ENCODE measurements around the gene CISH. TPM values are rescaled to one million over a fixed set of nuclear protein-coding genes. Genes with fewer than 3 reads are reported as not detected.

CISH gene
- total and polyA plus RNA-seq, 8 donors: 6.2 to 21.5 (median 11.2) TPM

DNA sequence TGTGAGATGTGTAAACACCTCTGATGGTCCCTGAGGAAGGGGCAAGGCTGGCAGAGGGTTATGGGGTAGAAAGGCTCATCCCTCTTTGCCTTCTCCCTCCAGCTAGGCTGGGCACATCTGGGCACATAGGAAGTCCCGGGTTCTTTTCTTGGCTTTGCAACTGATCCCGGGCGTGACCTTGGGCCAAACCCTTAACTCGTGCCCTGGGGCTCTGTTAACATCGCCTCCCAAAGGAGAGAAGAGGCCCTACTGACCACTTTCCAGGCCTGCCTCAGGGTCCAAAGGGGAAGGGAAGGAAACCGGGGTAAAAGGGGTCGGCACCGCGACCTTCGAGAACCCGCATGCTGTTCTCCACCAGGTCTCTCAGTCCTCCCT is 44.6 kb downstream of the CISH start:
- peak overlapping the region in 2 of 4 donors; percentile 15 to 33 for H3K27ac ChIP-seq
- H3K27me3 ChIP-seq: no peaks in the 10 kb centered on the region
- FAIRE-seq (no peak), DNase-seq (no peak), ATAC-seq (no peak)
- H3K4me3 ChIP-seq: peak overlapping the region; percentile 57 to 67 (median 61)
- intact Hi-C loops (cut with DNase I): no loop called here
- peaks cover 0 to 17% (median 13%) of the 10 kb centered on the region in 3 donors for H3K4me1 ChIP-seq
- H3K9me3 ChIP-seq: no peaks in the 10 kb centered on the region
- WGBS, 2 donors: 3 to 7% methylated on average over 11 of the region's 11 CpGs
- TF ChIP-seq, protein P1, sequence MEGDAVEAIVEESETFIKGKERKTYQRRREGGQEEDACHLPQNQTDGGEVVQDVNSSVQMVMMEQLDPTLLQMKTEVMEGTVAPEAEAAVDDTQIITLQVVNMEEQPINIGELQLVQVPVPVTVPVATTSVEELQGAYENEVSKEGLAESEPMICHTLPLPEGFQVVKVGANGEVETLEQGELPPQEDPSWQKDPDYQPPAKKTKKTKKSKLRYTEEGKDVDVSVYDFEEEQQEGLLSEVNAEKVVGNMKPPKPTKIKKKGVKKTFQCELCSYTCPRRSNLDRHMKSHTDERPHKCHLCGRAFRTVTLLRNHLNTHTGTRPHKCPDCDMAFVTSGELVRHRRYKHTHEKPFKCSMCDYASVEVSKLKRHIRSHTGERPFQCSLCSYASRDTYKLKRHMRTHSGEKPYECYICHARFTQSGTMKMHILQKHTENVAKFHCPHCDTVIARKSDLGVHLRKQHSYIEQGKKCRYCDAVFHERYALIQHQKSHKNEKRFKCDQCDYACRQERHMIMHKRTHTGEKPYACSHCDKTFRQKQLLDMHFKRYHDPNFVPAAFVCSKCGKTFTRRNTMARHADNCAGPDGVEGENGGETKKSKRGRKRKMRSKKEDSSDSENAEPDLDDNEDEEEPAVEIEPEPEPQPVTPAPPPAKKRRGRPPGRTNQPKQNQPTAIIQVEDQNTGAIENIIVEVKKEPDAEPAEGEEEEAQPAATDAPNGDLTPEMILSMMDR (IDR thresholded peaks at IDR 0.05): no peak
- H3K36me3 ChIP-seq: no peaks in the 10 kb centered on the region

DNA sequence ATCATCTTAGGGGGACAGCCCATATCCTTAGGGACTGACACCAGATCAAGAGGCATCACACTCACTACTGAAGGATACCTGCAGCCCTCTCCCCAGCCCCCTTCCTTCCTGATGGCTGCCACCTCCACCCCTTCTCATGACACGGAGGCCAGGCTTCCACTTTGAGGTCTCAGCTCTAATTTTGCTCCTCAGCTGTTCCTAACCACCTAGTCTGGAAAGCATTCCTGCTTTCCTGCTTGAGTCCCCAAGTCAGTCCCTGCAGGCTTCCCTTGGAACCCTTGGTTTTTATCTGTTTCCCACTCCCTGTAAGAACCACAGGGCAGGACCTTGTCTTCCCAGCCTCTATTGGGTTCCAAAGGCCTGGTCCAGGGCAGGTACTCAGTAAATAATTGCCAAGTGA is 47.3 kb downstream of the CISH start:
- H3K27me3 ChIP-seq: no peaks in the 10 kb centered on the region
- H3K4me1 ChIP-seq: peaks cover 0 to 10% (median 6%) of the 10 kb centered on the region in 3 donors
- ATAC-seq: no peak
- WGBS, 2 donors: 78 to 94% methylated on average over 1 of the region's 1 CpG
- TF ChIP-seq, protein P1 (IDR thresholded peaks at IDR 0.05): no peak
- H3K9me3 ChIP-seq: no peaks in the 10 kb centered on the region
- no peak for FAIRE-seq
- H3K36me3 ChIP-seq: no peaks in the 10 kb centered on the region
- no peak overlapping the region for H3K4me3 ChIP-seq
- intact Hi-C loops (cut with DNase I): no loop called here
- no peak for DNase-seq
- no peak overlapping the region for H3K27ac ChIP-seq

DNA sequence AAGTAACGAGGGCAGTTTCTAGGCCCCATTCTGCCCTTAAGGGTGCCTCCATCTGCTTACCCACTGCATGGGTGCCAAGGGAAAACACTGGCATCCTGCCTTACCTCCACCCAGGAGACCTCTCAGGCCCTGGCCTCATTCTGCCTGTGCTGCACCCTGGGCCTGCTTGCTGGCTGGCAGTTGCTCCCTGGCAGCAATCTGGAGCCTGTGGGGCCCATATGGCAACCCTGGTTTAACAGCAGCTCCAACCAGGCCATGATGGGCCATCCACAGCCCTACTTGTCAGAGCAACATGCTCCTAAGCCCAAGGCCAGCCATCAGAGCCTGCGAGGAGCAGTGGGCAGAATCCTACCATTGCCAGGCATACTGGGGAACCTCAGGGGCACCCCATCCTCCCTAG is 47.7 kb downstream of the CISH start:
- 74 to 75% methylated on average over 2 of the region's 2 CpGs for WGBS, 2 donors
- Histone ChIP-seq H3K4me3 (no peak overlapping the region), H3K27ac (no peak overlapping the region), H3K4me1 (peaks cover 0 to 10% (median 6%) of the 10 kb centered on the region in 3 donors), H3K9me3 (no peaks in the 10 kb centered on the region), H3K36me3 (no peaks in the 10 kb centered on the region), H3K27me3 (no peaks in the 10 kb centered on the region)
- TF ChIP-seq, protein P1 (IDR thresholded peaks at IDR 0.05): no peak
- DNase-seq: no peak
- intact Hi-C loops (cut with DNase I): no loop called here
- FAIRE-seq: no peak
- no peak for ATAC-seq

DNA sequence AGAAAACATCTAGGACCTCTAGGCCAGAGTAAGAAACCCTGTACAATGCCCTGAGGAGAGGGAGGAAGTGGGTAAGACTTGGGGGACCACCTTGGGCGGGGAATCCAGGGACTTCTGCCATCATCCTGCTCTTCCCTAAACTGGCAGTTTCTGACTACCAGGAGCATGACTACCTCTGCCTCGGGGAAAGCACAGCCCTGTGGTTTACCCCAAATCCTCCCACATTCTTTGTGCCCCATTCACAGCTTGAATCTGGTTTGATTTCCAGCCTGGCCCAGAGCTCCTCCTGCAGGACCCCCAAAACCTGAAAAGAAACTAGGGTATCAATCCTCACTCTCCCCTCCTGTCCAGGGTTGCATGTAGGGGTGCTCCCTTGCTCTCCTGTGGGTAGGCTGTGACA is 48.7 kb downstream of the CISH start:
- intact Hi-C loops (cut with DNase I): no loop called here
- Histone ChIP-seq H3K4me3 (no peak overlapping the region), H3K9me3 (no peaks in the 10 kb centered on the region), H3K36me3 (no peaks in the 10 kb centered on the region), H3K27me3 (no peaks in the 10 kb centered on the region), H3K4me1 (peaks cover 0 to 2% (median 0%) of the 10 kb centered on the region in 3 donors), H3K27ac (no peak overlapping the region)
- 72 to 75% methylated on average over 2 of the region's 2 CpGs for whole genome bisulfite sequencing, 2 donors
- TF ChIP-seq, protein P1 (IDR thresholded peaks at IDR 0.05): no peak
- no peak for DNase-seq
- ATAC-seq: no peak
- FAIRE-seq: no peak

DNA sequence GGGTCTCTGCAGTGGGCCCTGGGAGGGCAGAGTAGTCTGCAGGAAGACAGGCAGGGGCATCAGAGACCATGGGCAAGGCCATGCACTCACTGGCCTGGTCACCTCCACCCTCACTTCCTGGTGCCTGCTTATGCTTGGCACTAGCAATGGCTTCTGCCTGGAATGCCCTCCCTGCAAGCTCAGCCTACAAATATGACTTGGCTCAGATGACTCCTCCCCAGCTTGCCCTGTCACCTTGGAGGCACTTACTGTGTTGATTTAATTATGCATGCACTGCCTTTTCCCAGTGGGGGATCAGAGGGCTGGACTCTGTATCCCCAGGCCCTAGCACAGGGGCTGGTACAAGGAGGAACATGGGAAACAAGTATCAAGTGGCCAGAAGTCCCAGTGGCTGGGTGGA is 51.9 kb downstream of the CISH start:
- no peaks in the 10 kb centered on the region for H3K27me3 ChIP-seq
- no peaks in the 10 kb centered on the region for H3K9me3 ChIP-seq
- DNase-seq (no peak), FAIRE-seq (no peak), ATAC-seq (peak; percentile 21 to 75 (median 36))
- H3K4me3 ChIP-seq: no peak overlapping the region
- no peaks in the 10 kb centered on the region for H3K36me3 ChIP-seq
- H3K27ac ChIP-seq: no peak overlapping the region
- intact Hi-C loops (cut with DNase I): loop anchor here in 1 of 3 donors (10.0 kb wide), 1 partner anchor 215 kb away; the partner anchor contains the start of genes RASSF1 and ZMYND10
- H3K4me1 ChIP-seq: no peaks in the 10 kb centered on the region
- TF ChIP-seq, protein P1 (IDR thresholded peaks at IDR 0.05): no peak

All from pancreas (tissue), 10 donors.